Measurements from ENCODE around the gene ROCK2. TPM values are rescaled to one million over a fixed set of nuclear protein-coding genes. Genes with fewer than 3 reads are reported as not detected.

Gene ROCK2
- total and polyA plus RNA-seq, 2 of the 13 experiments (the other 11 are each of a cell fraction or from before 2014, with no cell fraction given): 38.1 to 119 TPM

DNA sequence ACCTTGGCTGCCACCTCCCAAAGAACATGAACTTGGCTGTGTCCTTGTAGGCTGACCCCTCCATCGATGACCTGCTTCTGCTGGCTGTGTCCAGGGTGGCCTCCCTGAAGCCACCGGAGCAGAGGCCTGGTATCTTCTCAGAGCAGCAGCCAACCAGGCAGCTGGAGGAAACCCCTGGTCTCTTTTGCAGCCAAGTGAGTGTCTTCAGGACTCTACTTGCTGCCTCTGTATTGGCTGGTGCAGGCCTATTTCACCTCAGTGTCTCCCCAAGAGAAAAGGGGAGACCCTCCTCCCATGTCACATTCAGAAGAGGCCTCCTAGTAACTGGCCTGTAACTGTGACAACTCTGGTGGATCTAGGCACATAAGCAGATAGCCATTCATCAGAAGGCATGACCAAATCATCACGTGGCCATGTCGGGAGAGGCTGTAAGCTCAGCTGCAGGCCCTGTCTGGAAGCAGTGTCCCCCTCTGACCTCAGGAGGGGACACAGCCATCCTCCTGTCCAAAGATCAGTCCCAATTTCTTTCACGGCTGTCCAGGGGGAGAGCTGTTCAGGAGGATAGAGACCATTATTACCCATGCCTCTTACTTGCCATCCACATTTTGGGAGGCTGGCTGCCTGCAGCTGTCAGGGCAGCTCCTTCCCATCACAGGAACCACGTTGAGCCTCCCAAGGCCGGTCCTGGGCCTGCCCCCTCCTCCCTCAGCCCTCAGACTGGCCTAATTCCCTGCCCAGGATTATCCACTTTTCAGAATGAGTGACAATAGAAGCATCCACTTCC lies 20.9 kb upstream of the ROCK2 start (continued):
- TF ChIP-seq, protein P1, sequence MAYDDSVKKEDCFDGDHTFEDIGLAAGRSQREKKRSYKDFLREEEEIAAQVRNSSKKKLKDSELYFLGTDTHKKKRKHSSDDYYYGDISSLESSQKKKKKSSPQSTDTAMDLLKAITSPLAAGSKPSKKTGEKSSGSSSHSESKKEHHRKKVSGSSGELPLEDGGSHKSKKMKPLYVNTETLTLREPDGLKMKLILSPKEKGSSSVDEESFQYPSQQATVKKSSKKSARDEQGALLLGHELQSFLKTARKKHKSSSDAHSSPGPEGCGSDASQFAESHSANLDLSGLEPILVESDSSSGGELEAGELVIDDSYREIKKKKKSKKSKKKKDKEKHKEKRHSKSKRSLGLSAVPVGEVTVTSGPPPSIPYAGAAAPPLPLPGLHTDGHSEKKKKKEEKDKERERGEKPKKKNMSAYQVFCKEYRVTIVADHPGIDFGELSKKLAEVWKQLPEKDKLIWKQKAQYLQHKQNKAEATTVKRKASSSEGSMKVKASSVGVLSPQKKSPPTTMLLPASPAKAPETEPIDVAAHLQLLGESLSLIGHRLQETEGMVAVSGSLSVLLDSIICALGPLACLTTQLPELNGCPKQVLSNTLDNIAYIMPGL (CRISPR knock-in tag; IDR thresholded peaks at IDR 0.05; ENCODE audit: borderline replicate concordance in 1 of 2, low read depth in 1 of 2): no peak
- TF ChIP-seq SIX1 (CRISPR knock-in tag; IDR thresholded peaks at IDR 0.05; ENCODE audit: borderline replicate concordance) (no peak), ZNF543 (CRISPR knock-in tag; IDR thresholded peaks at IDR 0.05) (peak; percentile 22; the same call in 1 of the 2 replicates), TMF1 (CRISPR knock-in tag; IDR thresholded peaks at IDR 0.05; ENCODE audit: low read depth) (0 out of 2 replicates have a peak, but pooled peaks have one; percentile 40), ZNF207 (IDR thresholded peaks at IDR 0.05; ENCODE audit: borderline replicate concordance) (no peak), ARID4A (CRISPR knock-in tag; IDR thresholded peaks at IDR 0.05; ENCODE audit: borderline replicate concordance) (peak; percentile 55; the same call in 1 of the 2 replicates), ZFYVE20 (CRISPR knock-in tag; IDR thresholded peaks at IDR 0.05; ENCODE audit: borderline replicate concordance, low read depth) (0 out of 2 replicates have a peak, but pooled peaks have one; percentile 75), ZBTB38 (CRISPR knock-in tag; IDR thresholded peaks at IDR 0.05) (peak; percentile 78; the same call in 1 of the 2 replicates), NR2F1 (CRISPR knock-in tag; IDR thresholded peaks at IDR 0.05) (peak; percentile 36 to 69), ZNF549 (CRISPR knock-in tag; IDR thresholded peaks at IDR 0.05) (no peak), HNRNPK (IDR thresholded peaks at IDR 0.05; ENCODE audit: low read depth, low read length, poor library complexity, severe bottlenecking) (no peak), ZFP36 (IDR thresholded peaks at IDR 0.05; ENCODE audit: borderline replicate concordance, low read depth, low read length, partially characterized antibody) (no peak), ATF4 (CRISPR knock-in tag; IDR thresholded peaks at IDR 0.05) (no peak), ZNF251 (CRISPR knock-in tag; IDR thresholded peaks at IDR 0.05) (no peak), SCMH1 (CRISPR knock-in tag; IDR thresholded peaks at IDR 0.05; ENCODE audit: borderline replicate concordance) (no peak), NFIC (IDR thresholded peaks at IDR 0.05; ENCODE audit: low read length) (no peak)
- TF ChIP-seq, protein P2, sequence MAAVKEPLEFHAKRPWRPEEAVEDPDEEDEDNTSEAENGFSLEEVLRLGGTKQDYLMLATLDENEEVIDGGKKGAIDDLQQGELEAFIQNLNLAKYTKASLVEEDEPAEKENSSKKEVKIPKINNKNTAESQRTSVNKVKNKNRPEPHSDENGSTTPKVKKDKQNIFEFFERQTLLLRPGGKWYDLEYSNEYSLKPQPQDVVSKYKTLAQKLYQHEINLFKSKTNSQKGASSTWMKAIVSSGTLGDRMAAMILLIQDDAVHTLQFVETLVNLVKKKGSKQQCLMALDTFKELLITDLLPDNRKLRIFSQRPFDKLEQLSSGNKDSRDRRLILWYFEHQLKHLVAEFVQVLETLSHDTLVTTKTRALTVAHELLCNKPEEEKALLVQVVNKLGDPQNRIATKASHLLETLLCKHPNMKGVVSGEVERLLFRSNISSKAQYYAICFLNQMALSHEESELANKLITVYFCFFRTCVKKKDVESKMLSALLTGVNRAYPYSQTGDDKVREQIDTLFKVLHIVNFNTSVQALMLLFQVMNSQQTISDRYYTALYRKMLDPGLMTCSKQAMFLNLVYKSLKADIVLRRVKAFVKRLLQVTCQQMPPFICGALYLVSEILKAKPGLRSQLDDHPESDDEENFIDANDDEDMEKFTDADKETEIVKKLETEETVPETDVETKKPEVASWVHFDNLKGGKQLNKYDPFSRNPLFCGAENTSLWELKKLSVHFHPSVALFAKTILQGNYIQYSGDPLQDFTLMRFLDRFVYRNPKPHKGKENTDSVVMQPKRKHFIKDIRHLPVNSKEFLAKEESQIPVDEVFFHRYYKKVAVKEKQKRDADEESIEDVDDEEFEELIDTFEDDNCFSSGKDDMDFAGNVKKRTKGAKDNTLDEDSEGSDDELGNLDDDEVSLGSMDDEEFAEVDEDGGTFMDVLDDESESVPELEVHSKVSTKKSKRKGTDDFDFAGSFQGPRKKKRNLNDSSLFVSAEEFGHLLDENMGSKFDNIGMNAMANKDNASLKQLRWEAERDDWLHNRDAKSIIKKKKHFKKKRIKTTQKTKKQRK (IDR thresholded peaks at IDR 0.05; ENCODE audit: low read length): no peak

Data from HepG2 (cell line).